Hepatocyte (in vitro differentiated cells): ENCODE measurements around the gene KIF26B. TPM values are rescaled to one million over a fixed set of nuclear protein-coding genes. Genes with fewer than 3 reads are reported as not detected.

Experiments
- DNase-seq: peaks from one replicate; pipeline ENCODE4 v3.0.0-alpha.2; 2016; ENCODE audit warnings: low spot score
- H2AFZ ChIP-seq: fragments of 200-600 bp; sonication (generic); 2 replicates; pipeline ENCODE4 v1.6.0; 2016; ENCODE audit warnings: antibody characterized with exemption, mild to moderate bottlenecking
- H3K27ac ChIP-seq: fragments of 200-600 bp; sonication (generic); 2 replicates; pipeline ENCODE4 v1.5.1; 2016; ENCODE audit warnings: mild to moderate bottlenecking
- H3K27me3 ChIP-seq: fragments of 200-600 bp; sonication (generic); 2 replicates; pipeline ENCODE4 v1.6.1; 2016
- H3K36me3 ChIP-seq: fragments of 200-600 bp; sonication (generic); replicated peaks from 2 replicates; pipeline ENCODE4 v1.5.1; 2016; ENCODE audit warnings: low read depth; ENCODE audit not compliant: insufficient read depth
- H3K4me1 ChIP-seq: fragments of 200-600 bp; sonication (generic); 2 replicates; pipeline ENCODE4 v1.5.1; 2016; ENCODE audit warnings: mild to moderate bottlenecking, moderate library complexity; ENCODE audit not compliant: insufficient read depth
- H3K4me2 ChIP-seq: fragments of 200-600 bp; sonication (generic); 2 replicates; pipeline ENCODE4 v1.6.0; 2016
- H3K4me3 ChIP-seq: fragments of 200-600 bp; sonication (generic); 2 replicates; pipeline ENCODE4 v1.5.1; 2016; ENCODE audit warnings: mild to moderate bottlenecking
- H3K79me2 ChIP-seq: fragments of 200-600 bp; sonication (generic); 2 replicates; pipeline ENCODE4 v1.6.0; 2017; ENCODE audit warnings: mild to moderate bottlenecking
- H3K9me2 ChIP-seq: fragments of 200-600 bp; sonication (generic); replicated peaks from 2 replicates; pipeline ENCODE4 v1.6.0; 2017; ENCODE audit warnings: mild to moderate bottlenecking; ENCODE audit not compliant: insufficient read depth
- H3K9me3 ChIP-seq: fragments of 200-600 bp; sonication (generic); 2 replicates; pipeline ENCODE4 v1.5.1; 2016; ENCODE audit warnings: low read depth, mild to moderate bottlenecking
- H4K20me1 ChIP-seq: fragments of 200-600 bp; sonication (generic); 2 replicates; pipeline ENCODE4 v1.6.0; 2016; ENCODE audit warnings: mild to moderate bottlenecking; ENCODE audit not compliant: insufficient read depth, poor library complexity, severe bottlenecking
- CTCF ChIP-seq: fragments of 200-600 bp; sonication (generic); IDR thresholded peaks from 2 replicates; pipeline ENCODE4 v1.5.1; 2016; ENCODE audit warnings: antibody characterized with exemption, mild to moderate bottlenecking; ENCODE audit not compliant: poor library complexity
- EZH2 ChIP-seq: fragments of 200-600 bp; sonication (generic); IDR thresholded peaks from 2 replicates; pipeline ENCODE4 v1.6.1; 2016; ENCODE audit warnings: antibody characterized with exemption, mild to moderate bottlenecking, borderline replicate concordance
- EZH2phosphoT487 ChIP-seq: fragments of 200-600 bp; sonication (generic); IDR thresholded peaks from one replicate; pipeline ENCODE4 v1.6.1; 2018; ENCODE audit warnings: antibody characterized with exemption, mild to moderate bottlenecking, low read depth, moderate library complexity; ENCODE audit not compliant: unreplicated experiment, severe bottlenecking
- WGBS: methylation state at CpG from one replicate; pipeline ENCODE4 v1.1.6; 2016; ENCODE audit warnings: low lambda C conversion rate; ENCODE audit errors: missing lambda C conversion rate; 5-methylcytosine and 5-hydroxymethylcytosine counted together
- polyA plus RNA-seq: library from polyadenylated mRNA; unstranded; fragments of >200 nt; fragmentation: Nextera tagmentation; extraction: Ambion mirVana; gene quantifications from 2 replicates; pipeline ENCODE4 v1.2.1, GENCODE V29; 2016
- total RNA-seq: library from RNA; depleted of rRNA; stranded (reverse); fragments of >200 nt; gene quantifications from 2 replicates; pipeline ENCODE4 v1.2.3, GENCODE V29; 2014

KIF26B gene
- total and polyA plus RNA-seq, 2 experiments from 2014 or later: 12.7 to 21.6 TPM

GRCh38 chr1:245592189-245592460, 437.3 kb downstream of the KIF26B start:
- no peak for DNase-seq
- Histone ChIP-seq H3K9me2 (no peaks in the 10 kb centered on the region), H2AFZ (no peak overlapping the region), H3K4me2 (no peak overlapping the region), H3K4me3 (no peak overlapping the region), H3K36me3 (no peaks in the 10 kb centered on the region), H3K79me2 (peaks cover 18% of the 10 kb centered on the region), H3K4me1 (peaks cover 17% of the 10 kb centered on the region), H4K20me1 (no peaks in the 10 kb centered on the region), H3K27me3 (no peaks in the 10 kb centered on the region), H3K9me3 (no peaks in the 10 kb centered on the region), H3K27ac (no peak overlapping the region)
- TF ChIP-seq EZH2 (no peak), CTCF (no peak), EZH2phosphoT487 (no peak)
- whole genome bisulfite sequencing: 84% methylated on average over 9 of the region's 9 CpGs

- H3K79me2 ChIP-seq: peaks cover 25% of the 10 kb centered on the region
- peak overlapping the region; percentile 46 for H3K4me2 ChIP-seq
- no peak overlapping the region for H2AFZ ChIP-seq
- peak overlapping the region; percentile 50 for H3K27ac ChIP-seq
- no peak for TF ChIP-seq EZH2phosphoT487
- TF ChIP-seq EZH2: no peak
- TF ChIP-seq CTCF: no peak
- H3K9me3 ChIP-seq: no peaks in the 10 kb centered on the region
- no peaks in the 10 kb centered on the region for H3K36me3 ChIP-seq
- H3K27me3 ChIP-seq: no peaks in the 10 kb centered on the region
- H3K4me1 ChIP-seq: peaks cover 13% of the 10 kb centered on the region
- DNase-seq: no peak
- no peaks in the 10 kb centered on the region for H4K20me1 ChIP-seq
- H3K4me3 ChIP-seq: no peak overlapping the region
- 63% methylated on average over 18 of the region's 18 CpGs for WGBS
- H3K9me2 ChIP-seq: no peaks in the 10 kb centered on the region
Measured at GRCh38 chr1:245598524-245599305, 443.9 kb downstream of the KIF26B start.

GRCh38 chr1:245599371-245600174, 444.8 kb downstream of the KIF26B start:
- Histone ChIP-seq H3K9me2 (no peaks in the 10 kb centered on the region), H3K4me3 (no peak overlapping the region), H3K4me1 (peaks cover 13% of the 10 kb centered on the region), H3K27ac (peak overlapping the region; percentile 50), H3K4me2 (peak overlapping the region; percentile 46), H3K9me3 (no peaks in the 10 kb centered on the region), H3K27me3 (no peaks in the 10 kb centered on the region), H4K20me1 (no peaks in the 10 kb centered on the region), H3K36me3 (no peaks in the 10 kb centered on the region), H2AFZ (no peak overlapping the region), H3K79me2 (peaks cover 23% of the 10 kb centered on the region)
- peak; percentile 76 for DNase-seq
- WGBS: 50% methylated on average over 11 of the region's 16 CpGs
- TF ChIP-seq EZH2phosphoT487: no peak
- no peak for TF ChIP-seq CTCF
- no peak for TF ChIP-seq EZH2
